OCI-LY7 (cell line): ENCODE data around the gene IRF2BP2. TPM values are rescaled to one million over a fixed set of nuclear protein-coding genes. Genes with fewer than 3 reads are reported as not detected.
A peak's percentile ranks its signal among the peaks of the same experiment; 100 is the strongest.

Experiments
- BruUV-seq: library from RNA; stranded (reverse); fragments of 400-500 nt; replicated peaks from 2 replicates; lab custom pipeline; 2021; lab: Mats Ljungman, UMichigan
- CTCF ChIA-PET: fragments of 300-600 bp; sonication (Branson Sonifier 250); formaldehyde crosslinking; loops from one replicate; lab custom pipeline; 2022; ENCODE audit warnings: antibody characterized with exemption; ENCODE audit not compliant: unreplicated experiment; lab: Charles Lee
- POLR2A ChIA-PET: fragments of 300-600 bp; sonication (Branson Sonifier 250); formaldehyde crosslinking; loops from one replicate; lab custom pipeline; 2022; ENCODE audit warnings: antibody characterized with exemption; lab: Charles Lee
- DNase-seq: peaks from one replicate; pipeline ENCODE4 v3.0.0-alpha.2; 2015; ENCODE audit warnings: low spot score
- H2AFZ ChIP-seq: fragments of 200-600 bp; sonication (generic), shearing (Covaris generic); 2 replicates; pipeline ENCODE4 v1.6.1; 2014; ENCODE audit warnings: mild to moderate bottlenecking, antibody characterized with exemption, low read length, moderate library complexity
- H3K27ac ChIP-seq: fragments of 200-600 bp; sonication (generic); 2 replicates; pipeline ENCODE4 v1.5.1; 2014; ENCODE audit warnings: mixed run types, low read depth, mild to moderate bottlenecking, moderate library complexity, low read length, inconsistent platforms; ENCODE audit not compliant: poor library complexity, severe bottlenecking
- H3K36me3 ChIP-seq: fragments of 200-600 bp; sonication (generic); 2 replicates; pipeline ENCODE4 v1.6.1; 2014; ENCODE audit warnings: mild to moderate bottlenecking, antibody characterized with exemption, low read length, moderate library complexity, mixed read lengths; ENCODE audit not compliant: insufficient read depth
- H3K4me1 ChIP-seq: fragments of 200-600 bp; sonication (generic); 2 replicates; pipeline ENCODE4 v1.5.1; 2014; ENCODE audit warnings: mild to moderate bottlenecking, low read length; ENCODE audit not compliant: insufficient read depth, poor library complexity, severe bottlenecking
- H3K4me2 ChIP-seq: fragments of 200-600 bp; sonication (generic); 2 replicates; pipeline ENCODE4 v1.6.1; 2014; ENCODE audit warnings: mild to moderate bottlenecking, low read length
- H3K4me3 ChIP-seq: fragments of 200-600 bp; sonication (generic); 2 replicates; pipeline ENCODE4 v1.5.1; 2014; ENCODE audit warnings: mild to moderate bottlenecking, low read depth, low read length; ENCODE audit not compliant: poor library complexity, severe bottlenecking
- H3K79me2 ChIP-seq: fragments of 200-600 bp; sonication (generic); 2 replicates; pipeline ENCODE4 v1.6.1; 2016; ENCODE audit warnings: low read depth, mild to moderate bottlenecking, low read length, moderate library complexity, mixed read lengths; ENCODE audit not compliant: insufficient read depth
- H3K9me2 ChIP-seq: fragments of 200-600 bp; sonication (generic); 2 replicates; pipeline ENCODE4 v1.6.1; 2016; ENCODE audit warnings: mild to moderate bottlenecking, low read length, mixed read lengths; ENCODE audit not compliant: insufficient read depth
- H3K9me3 ChIP-seq: fragments of 200-600 bp; sonication (generic); 2 replicates; pipeline ENCODE4 v1.6.1; 2014; ENCODE audit warnings: mild to moderate bottlenecking, mixed run types, low read length, mixed read lengths
- H4K20me1 ChIP-seq: fragments of 200-600 bp; sonication (generic); 2 replicates; pipeline ENCODE4 v1.6.1; 2014; ENCODE audit warnings: mild to moderate bottlenecking, antibody characterized with exemption, low read length, moderate library complexity, mixed read lengths; ENCODE audit not compliant: insufficient read depth
- CTCF ChIP-seq: fragments of 200-600 bp; sonication (generic); conservative IDR thresholded peaks from 2 replicates; pipeline ENCODE4 v1.5.1; 2014; ENCODE audit warnings: mild to moderate bottlenecking, antibody characterized with exemption, low read length, moderate library complexity, mixed read lengths
- EZH2phosphoT487 ChIP-seq: fragments of 200-600 bp; sonication (generic); IDR thresholded peaks from 2 replicates; pipeline ENCODE4 v1.6.1; 2018; ENCODE audit warnings: low read depth, borderline replicate concordance, mild to moderate bottlenecking, mixed run types, antibody characterized with exemption, low read length, moderate library complexity, mixed read lengths
- intact Hi-C: fragments of 100-400 bp; cut with micrococcal nuclease; formaldehyde crosslinking; loops from one replicate; pipeline ENCODE4 v1.10.0; 2022; ENCODE audit not compliant: unreplicated experiment
- total RNA-seq, 2 experiments: library from RNA; depleted of rRNA in 1 of 2; stranded (reverse); fragments of >200 nt in 1 of 2; shearing (Covaris generic) in 1 of 2; gene quantifications; 2 replicates each; pipeline ENCODE4 v1.2.3, GENCODE V29; 2014 to 2022

IRF2BP2 gene
- total RNA-seq, 2 experiments from 2014 or later: 40.6 to 65.9 TPM

GRCh38 chr1:234608025-234608910 lies 1.7 kb downstream of the IRF2BP2 start:
- Histone ChIP-seq H3K9me3 (no peaks in the 10 kb centered on the region), H3K36me3 (peaks cover 31% of the 10 kb centered on the region), H3K4me1 (peaks cover 77% of the 10 kb centered on the region), H4K20me1 (peaks cover 10% of the 10 kb centered on the region; the same call in 1 of the 2 replicates), H3K4me2 (peak overlapping the region; percentile 88), H3K79me2 (peaks cover 48% of the 10 kb centered on the region; the same call in 1 of the 2 replicates), H3K4me3 (peak overlapping the region; percentile 72), H3K9me2 (no peaks in the 10 kb centered on the region), H2AFZ (peak overlapping the region; percentile 16; the same call in 1 of the 2 replicates), H3K27ac (peak overlapping the region; percentile 70)
- POLR2A ChIA-PET: interaction anchor here (1.3 kb wide), 1 partner anchor 119 kb away, joined by 3 read pairs; no protein-coding TSS in a partner anchor
- peak; percentile 78 for DNase-seq
- TF ChIP-seq EZH2phosphoT487 (no peak), CTCF (peak; percentile 67)
- intact Hi-C loops: loop anchor here (1.0 to 5.0 kb wide), 4 partner anchors 8 to 719 kb away; partner anchors contain the start of genes ARID4B and GGPS1
- CTCF ChIA-PET: no interaction called here
- BruUV-seq: no TSS peak

GRCh38 chr1:234607109-234608024 lies 2.6 kb downstream of the IRF2BP2 start:
- ChIA-PET CTCF (no interaction called here), POLR2A (interaction anchor here (1.0 kb wide), 1 partner anchor 88 kb away, joined by 3 read pairs; no protein-coding TSS in a partner anchor)
- Histone ChIP-seq H3K9me2 (no peaks in the 10 kb centered on the region), H3K36me3 (peaks cover 31% of the 10 kb centered on the region), H3K4me2 (peak overlapping the region; percentile 88), H4K20me1 (peaks cover 10% of the 10 kb centered on the region; the same call in 1 of the 2 replicates), H3K27ac (peak overlapping the region; percentile 70), H3K79me2 (peaks cover 56% of the 10 kb centered on the region; the same call in 1 of the 2 replicates), H3K9me3 (no peaks in the 10 kb centered on the region), H2AFZ (peak overlapping the region; percentile 16; the same call in 1 of the 2 replicates), H3K4me3 (peak overlapping the region; percentile 72), H3K4me1 (peaks cover 77% of the 10 kb centered on the region)
- DNase-seq: no peak
- intact Hi-C loops: loop anchor here (1.0 to 5.0 kb wide), 4 partner anchors 7 to 720 kb away; partner anchors contain the start of genes ARID4B and GGPS1
- TF ChIP-seq EZH2phosphoT487: no peak
- peak; percentile 22; the same call in 1 of the 2 replicates for TF ChIP-seq CTCF
- no TSS peak for BruUV-seq
